ENCODE measurements around the gene IMPG1. TPM values are rescaled to one million over a fixed set of nuclear protein-coding genes. Genes with fewer than 3 reads are reported as not detected.

IMPG1 gene
- polyA plus RNA-seq, 3 donors, result not detected

DNA sequence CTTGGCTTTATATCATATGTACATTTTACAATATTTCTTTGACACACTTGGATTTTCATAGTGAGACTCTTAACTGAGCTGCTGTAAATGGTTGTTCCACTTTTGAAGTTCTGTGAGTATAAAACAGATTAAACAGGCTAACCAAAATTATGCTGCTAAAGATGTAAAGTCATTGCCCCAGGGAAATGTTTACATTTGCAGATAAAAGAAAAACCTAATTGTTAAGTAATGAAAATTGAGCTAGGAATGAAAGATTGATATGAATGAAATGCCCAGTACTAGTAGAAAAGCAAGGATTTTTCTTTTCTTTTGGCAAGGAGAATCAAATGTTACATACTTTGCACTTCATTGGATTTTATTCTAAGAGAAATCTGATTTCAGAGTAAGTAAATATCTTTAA lies 159.4 kb downstream of the IMPG1 start:
- no peaks in the 10 kb centered on the region for H3K36me3 Mint-ChIP-seq
- no peak overlapping the region for H3K9ac ChIP-seq (ENCODE audit: insufficient read depth, low read length, poor library complexity, severe bottlenecking)
- no peaks in the 10 kb centered on the region for H3K27me3 ChIP-seq (ENCODE audit: control insufficient read depth in 2 of 2, insufficient read depth in 2 of 2, low read length in 2 of 2)
- H3K4me3 Mint-ChIP-seq, result no peak overlapping the region
- no peaks in the 10 kb centered on the region for H3K79me2 ChIP-seq (ENCODE audit: insufficient read depth, low read length)
- H3K4me1 ChIP-seq (ENCODE audit: control insufficient read depth in 1 of 2, insufficient read depth in 2 of 2, low read length in 2 of 2), result no peaks in the 10 kb centered on the region
- no peaks in the 10 kb centered on the region for H3K4me1 Mint-ChIP-seq
- DNase-seq, result no peak
- intact Hi-C loops (cut with micrococcal nuclease), result no loop called here
- H2AFZ ChIP-seq (ENCODE audit: insufficient read depth, low read depth, low read length, poor library complexity, severe bottlenecking), result no peak overlapping the region
- H3K27ac ChIP-seq (ENCODE audit: low read depth in 1 of 2, low read length in 2 of 2), result no peak overlapping the region
- no peak overlapping the region for H3K4me2 ChIP-seq (replicated peaks; ENCODE audit: extremely low read depth, low read length, poor library complexity, severe bottlenecking)
- H3K27ac Mint-ChIP-seq, result no peak overlapping the region
- H4K20me1 ChIP-seq (ENCODE audit: insufficient read depth, low read length), result no peaks in the 10 kb centered on the region
- H3K36me3 ChIP-seq (replicated peaks in 1 of 2; ENCODE audit: control insufficient read depth in 1 of 2, insufficient read depth in 2 of 2, low read length in 2 of 2), result no peaks in the 10 kb centered on the region
- H3K9me3 ChIP-seq (replicated peaks in 1 of 2; ENCODE audit: control insufficient read depth in 1 of 2, insufficient read depth in 1 of 2, low read length in 2 of 2), result no peaks in the 10 kb centered on the region
- H3K4me3 ChIP-seq (replicated peaks in 1 of 3; ENCODE audit: low read depth in 2 of 3, low read length in 3 of 3), result no peak overlapping the region
- H3K9me3 Mint-ChIP-seq, result no peaks in the 10 kb centered on the region
- peaks cover 0 to 2% (median 2%) of the 10 kb centered on the region in 3 donors for H3K27me3 Mint-ChIP-seq (ENCODE audit: low read depth in 3 of 3)
- TF ChIP-seq, protein P1, sequence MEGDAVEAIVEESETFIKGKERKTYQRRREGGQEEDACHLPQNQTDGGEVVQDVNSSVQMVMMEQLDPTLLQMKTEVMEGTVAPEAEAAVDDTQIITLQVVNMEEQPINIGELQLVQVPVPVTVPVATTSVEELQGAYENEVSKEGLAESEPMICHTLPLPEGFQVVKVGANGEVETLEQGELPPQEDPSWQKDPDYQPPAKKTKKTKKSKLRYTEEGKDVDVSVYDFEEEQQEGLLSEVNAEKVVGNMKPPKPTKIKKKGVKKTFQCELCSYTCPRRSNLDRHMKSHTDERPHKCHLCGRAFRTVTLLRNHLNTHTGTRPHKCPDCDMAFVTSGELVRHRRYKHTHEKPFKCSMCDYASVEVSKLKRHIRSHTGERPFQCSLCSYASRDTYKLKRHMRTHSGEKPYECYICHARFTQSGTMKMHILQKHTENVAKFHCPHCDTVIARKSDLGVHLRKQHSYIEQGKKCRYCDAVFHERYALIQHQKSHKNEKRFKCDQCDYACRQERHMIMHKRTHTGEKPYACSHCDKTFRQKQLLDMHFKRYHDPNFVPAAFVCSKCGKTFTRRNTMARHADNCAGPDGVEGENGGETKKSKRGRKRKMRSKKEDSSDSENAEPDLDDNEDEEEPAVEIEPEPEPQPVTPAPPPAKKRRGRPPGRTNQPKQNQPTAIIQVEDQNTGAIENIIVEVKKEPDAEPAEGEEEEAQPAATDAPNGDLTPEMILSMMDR (IDR thresholded peaks at IDR 0.05), result no peak

DNA sequence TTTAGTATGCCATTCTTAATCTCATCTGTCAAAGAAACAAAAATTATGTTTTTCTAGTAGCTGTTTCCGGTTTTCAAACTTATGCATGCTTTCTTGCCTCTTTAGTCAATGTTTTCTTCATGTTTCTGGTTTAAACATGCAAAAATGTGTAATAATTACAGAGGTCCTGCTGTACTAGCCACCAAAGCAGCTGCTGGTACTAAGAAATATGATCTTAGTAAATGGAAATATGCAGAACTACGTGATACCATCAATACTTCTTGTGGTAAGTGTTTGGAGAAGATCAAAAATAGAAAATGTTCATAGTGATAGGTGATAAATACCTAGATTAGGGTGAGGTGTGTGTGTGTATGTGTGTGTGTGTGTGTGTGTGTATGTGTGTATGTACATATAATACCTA lies 165.0 kb downstream of the IMPG1 start:
- H3K9me3 Mint-ChIP-seq, result peaks cover 2 to 7% (median 5%) of the 10 kb centered on the region in 7 donors
- no peak for DNase-seq
- TF ChIP-seq, protein P1 (IDR thresholded peaks at IDR 0.05), result no peak
- H3K36me3 ChIP-seq (replicated peaks in 1 of 2; ENCODE audit: control insufficient read depth in 1 of 2, insufficient read depth in 2 of 2, low read length in 2 of 2), result no peaks in the 10 kb centered on the region
- H3K4me3 Mint-ChIP-seq, result no peak overlapping the region
- H3K79me2 ChIP-seq (ENCODE audit: insufficient read depth, low read length), result no peaks in the 10 kb centered on the region
- peaks cover 0 to 2% (median 0%) of the 10 kb centered on the region in 3 donors for H3K27me3 Mint-ChIP-seq (ENCODE audit: low read depth in 3 of 3)
- H3K4me3 ChIP-seq (replicated peaks in 1 of 3; ENCODE audit: low read depth in 2 of 3, low read length in 3 of 3), result no peak overlapping the region
- no peaks in the 10 kb centered on the region for H3K9me3 ChIP-seq (replicated peaks in 1 of 2; ENCODE audit: control insufficient read depth in 1 of 2, insufficient read depth in 1 of 2, low read length in 2 of 2)
- no peak overlapping the region for H2AFZ ChIP-seq (ENCODE audit: insufficient read depth, low read depth, low read length, poor library complexity, severe bottlenecking)
- H3K27me3 ChIP-seq (ENCODE audit: control insufficient read depth in 2 of 2, insufficient read depth in 2 of 2, low read length in 2 of 2), result no peaks in the 10 kb centered on the region
- no peak overlapping the region for H3K4me2 ChIP-seq (replicated peaks; ENCODE audit: extremely low read depth, low read length, poor library complexity, severe bottlenecking)
- no peak overlapping the region for H3K9ac ChIP-seq (ENCODE audit: insufficient read depth, low read length, poor library complexity, severe bottlenecking)
- H3K4me1 ChIP-seq (ENCODE audit: control insufficient read depth in 1 of 2, insufficient read depth in 2 of 2, low read length in 2 of 2), result no peaks in the 10 kb centered on the region
- no CpG with 5 or more reads among the region's 2 CpGs for whole genome bisulfite sequencing (ENCODE audit: insufficient coverage)
- H3K4me1 Mint-ChIP-seq, result no peaks in the 10 kb centered on the region
- H4K20me1 ChIP-seq (ENCODE audit: insufficient read depth, low read length), result no peaks in the 10 kb centered on the region
- no peak overlapping the region for H3K27ac ChIP-seq (ENCODE audit: low read depth in 1 of 2, low read length in 2 of 2)
- no peaks in the 10 kb centered on the region for H3K36me3 Mint-ChIP-seq
- intact Hi-C loops (cut with micrococcal nuclease), result no loop called here
- no peak overlapping the region for H3K27ac Mint-ChIP-seq
